GM10266 (cell line): Measurements from ENCODE around the gene LRFN5.

Experiments
- DNase-seq: peaks from one replicate; pipeline ENCODE4 v3.0.0; 2012; ENCODE audit errors: extremely low spot score
- TF ChIP-seq, protein P1 (sequence below): IDR thresholded peaks from 2 replicates; pipeline ENCODE4 v1.5.1; 2012; ENCODE audit warnings: mild to moderate bottlenecking, low read depth; ENCODE audit not compliant: control insufficient read depth, insufficient read depth; ENCODE audit errors: missing control alignments

Gene LRFN5

DNA sequence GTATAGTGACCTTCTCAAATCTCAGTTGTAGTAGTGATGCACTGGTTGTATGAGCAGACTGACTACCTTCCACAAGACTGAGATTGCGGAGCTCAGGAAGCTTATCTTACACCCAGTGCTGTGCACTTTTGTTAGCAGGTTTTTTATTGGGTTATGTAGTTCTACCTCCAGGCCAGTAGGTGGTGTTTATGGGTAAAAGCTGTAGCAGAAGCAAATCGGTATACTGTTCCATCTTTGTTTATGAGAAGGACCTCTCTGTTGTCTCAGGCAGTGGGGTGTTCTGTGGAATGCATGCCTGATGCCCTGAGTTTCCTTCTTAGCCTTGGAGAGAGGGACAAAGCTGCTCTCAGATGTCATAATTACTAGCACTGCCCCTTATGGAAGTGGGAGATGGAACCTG is 217.8 kb downstream of the LRFN5 start:
- TF ChIP-seq, protein P1, sequence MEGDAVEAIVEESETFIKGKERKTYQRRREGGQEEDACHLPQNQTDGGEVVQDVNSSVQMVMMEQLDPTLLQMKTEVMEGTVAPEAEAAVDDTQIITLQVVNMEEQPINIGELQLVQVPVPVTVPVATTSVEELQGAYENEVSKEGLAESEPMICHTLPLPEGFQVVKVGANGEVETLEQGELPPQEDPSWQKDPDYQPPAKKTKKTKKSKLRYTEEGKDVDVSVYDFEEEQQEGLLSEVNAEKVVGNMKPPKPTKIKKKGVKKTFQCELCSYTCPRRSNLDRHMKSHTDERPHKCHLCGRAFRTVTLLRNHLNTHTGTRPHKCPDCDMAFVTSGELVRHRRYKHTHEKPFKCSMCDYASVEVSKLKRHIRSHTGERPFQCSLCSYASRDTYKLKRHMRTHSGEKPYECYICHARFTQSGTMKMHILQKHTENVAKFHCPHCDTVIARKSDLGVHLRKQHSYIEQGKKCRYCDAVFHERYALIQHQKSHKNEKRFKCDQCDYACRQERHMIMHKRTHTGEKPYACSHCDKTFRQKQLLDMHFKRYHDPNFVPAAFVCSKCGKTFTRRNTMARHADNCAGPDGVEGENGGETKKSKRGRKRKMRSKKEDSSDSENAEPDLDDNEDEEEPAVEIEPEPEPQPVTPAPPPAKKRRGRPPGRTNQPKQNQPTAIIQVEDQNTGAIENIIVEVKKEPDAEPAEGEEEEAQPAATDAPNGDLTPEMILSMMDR, result no peak
- no peak for DNase-seq

DNA sequence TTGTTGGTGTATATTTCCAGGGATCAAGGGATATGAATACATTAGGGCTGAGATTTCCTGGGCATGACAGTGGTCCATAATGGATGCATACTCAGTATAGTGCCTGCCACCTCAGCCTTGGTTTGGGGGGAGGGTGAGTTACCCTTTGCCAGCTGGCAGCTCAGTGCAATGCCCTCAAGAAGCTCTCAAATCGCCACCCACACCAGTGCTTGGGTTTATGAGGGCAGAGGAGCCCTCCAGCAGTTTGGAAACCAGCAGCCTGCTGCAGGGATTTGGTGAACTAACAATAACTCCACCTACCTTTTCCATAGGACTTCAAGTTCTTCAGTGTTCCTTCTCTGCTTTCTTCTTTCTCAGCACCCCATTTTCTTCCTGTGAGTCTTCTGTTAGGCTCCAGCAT is 218.9 kb downstream of the LRFN5 start:
- TF ChIP-seq, protein P1, result no peak

DNA sequence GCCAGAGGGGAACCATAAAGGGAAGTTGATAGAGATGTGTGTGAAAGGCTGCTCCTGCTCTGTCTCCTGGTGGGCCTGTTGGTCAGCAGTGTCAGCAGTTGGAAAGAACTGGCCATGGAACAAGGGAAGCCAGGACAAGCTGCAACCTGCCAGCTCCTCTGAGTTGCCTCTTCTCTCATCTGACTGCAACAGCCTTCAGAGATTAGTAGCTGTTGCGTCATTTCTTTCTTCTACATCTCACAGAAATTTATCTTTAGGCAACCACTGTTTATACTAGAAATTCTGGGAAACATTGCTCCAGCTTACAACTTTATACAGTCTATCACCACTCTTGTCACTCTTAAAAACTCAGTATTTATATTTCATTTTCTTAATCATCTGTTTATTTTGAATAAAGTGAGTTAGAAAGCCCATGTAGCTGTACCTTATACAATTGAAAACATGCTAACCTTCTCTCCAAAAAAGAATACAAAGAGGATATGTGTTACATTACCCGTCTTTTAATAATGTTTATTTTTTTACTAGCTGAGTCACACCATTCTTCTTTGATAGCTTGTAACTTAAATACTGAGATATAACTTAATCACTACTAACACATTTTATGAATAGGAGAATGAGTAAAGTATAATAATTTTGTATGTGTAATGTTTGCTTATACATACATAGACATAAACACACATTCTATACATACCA is 224.2 kb downstream of the LRFN5 start:
- TF ChIP-seq, protein P1, result no peak
- DNase-seq, result no peak

More for the DNA sequence above, 218.9 kb downstream of the LRFN5 start:
- no peak for DNase-seq

DNA sequence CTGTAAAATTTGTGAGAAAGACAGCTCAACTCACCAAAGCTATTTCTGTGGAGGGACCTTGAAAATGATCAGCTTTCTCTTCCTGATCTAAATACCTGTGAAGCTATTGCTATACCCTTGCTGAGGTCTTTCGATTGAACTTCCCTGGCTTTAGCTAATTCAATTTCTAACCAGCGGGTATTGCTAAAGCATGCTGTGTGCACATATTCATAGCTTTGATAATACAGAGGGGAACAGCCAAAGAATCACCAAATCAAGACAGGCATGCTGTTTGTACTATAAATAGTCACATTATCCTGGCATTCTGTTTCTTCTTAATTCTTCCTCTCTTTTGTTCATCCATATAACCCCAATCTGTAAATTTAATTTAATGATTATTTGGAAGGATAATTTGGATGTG is 233.0 kb downstream of the LRFN5 start:
- no peak for DNase-seq
- TF ChIP-seq, protein P1, result no peak

DNA sequence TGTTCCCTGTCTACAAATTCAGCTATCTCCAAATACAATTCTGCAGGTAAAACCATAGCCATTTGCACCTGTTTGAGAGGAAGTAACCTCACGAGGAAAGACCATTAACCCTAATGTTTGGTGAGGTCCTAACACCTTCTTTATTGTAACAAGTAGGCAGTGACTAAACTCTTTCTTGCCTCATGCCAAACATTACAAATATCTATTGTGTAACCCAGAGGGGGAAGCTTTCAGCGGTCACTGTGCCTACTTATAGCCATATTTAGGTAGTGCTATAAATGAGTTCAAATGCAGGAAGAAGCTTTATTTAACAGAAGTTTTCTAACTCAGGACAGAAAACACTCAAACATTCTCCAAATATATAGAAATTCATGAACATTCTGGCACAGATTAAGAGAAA is 252.7 kb downstream of the LRFN5 start:
- DNase-seq, result no peak
- TF ChIP-seq, protein P1, result no peak

DNA sequence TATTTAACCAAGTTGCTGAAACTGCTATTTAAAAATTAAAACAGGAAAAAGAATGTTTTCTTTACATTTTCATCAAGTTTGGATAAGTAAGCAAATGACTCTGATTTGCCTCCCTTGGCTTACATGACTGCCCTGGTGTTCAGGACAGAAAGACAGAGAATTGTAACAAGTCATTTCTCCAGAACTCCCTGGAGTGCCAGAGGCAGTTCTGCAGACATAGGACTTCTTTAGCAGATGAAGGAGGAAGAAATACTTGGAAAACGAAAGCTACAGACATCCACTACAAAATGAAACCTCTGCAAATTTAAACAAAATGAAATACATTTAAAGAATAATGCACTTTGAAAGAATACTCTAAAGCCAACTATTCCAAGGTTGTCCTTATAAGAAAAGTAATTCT is 253.9 kb downstream of the LRFN5 start:
- no peak for DNase-seq
- TF ChIP-seq, protein P1, result no peak

DNA sequence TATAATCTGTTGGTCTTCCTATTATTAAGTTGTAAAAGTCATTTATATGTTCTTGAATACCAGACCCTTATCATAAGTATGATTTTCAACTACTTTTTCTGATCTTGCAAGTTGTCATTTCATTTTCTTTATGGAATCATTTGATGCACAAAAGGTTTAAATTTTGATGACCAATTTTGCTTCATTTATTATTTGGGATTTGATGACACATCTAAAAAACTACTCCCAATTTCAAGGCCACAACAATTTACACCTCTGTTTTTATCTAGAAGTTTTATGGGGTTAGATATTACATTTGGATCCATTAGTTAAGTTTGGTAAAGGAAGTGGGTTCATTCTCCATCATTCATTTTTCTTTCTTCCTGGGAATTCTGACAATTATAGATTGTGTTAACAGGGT is 259.2 kb downstream of the LRFN5 start:
- no peak for DNase-seq

More for the DNA sequence above, 259.2 kb downstream of the LRFN5 start:
- TF ChIP-seq, protein P1, result no peak
